SK-N-DZ (cell line): ENCODE results near the gene PPME1.
A peak's percentile ranks its signal among the peaks of the same experiment; 100 is the strongest.

Experiments used
- DNase-seq: peaks from one replicate; pipeline ENCODE4 v3.0.0-alpha.2; 2015; ENCODE audit warnings: low spot score
- small RNA-seq, 2 experiments: library from RNA; depleted of rRNA; stranded (forward); fragments of <200 nt; gene quantifications; one replicate each; pipeline ENCODE3, GENCODE V24; 2014

Gene PPME1

GRCh38 chr11:74279256-74279655 lies 108.2 kb downstream of the PPME1 start:
- no peak for DNase-seq

- no peak for DNase-seq
Observed at GRCh38 chr11:74280494-74280893, 109.4 kb downstream of the PPME1 start.

- DNase-seq, result no peak
Observed at GRCh38 chr11:74282421-74282820, 111.3 kb downstream of the PPME1 start.

- DNase-seq, result peak; percentile 36
Observed at GRCh38 chr11:74282914-74283371, 111.9 kb downstream of the PPME1 start.

- no peak for DNase-seq
Observed at GRCh38 chr11:74283580-74284180, 112.6 kb downstream of the PPME1 start.

- DNase-seq, result no peak
Observed at GRCh38 chr11:74284466-74284865, 113.4 kb downstream of the PPME1 start.

- no peak for DNase-seq
Observed at GRCh38 chr11:74288161-74288560, 117.1 kb downstream of the PPME1 start.

GRCh38 chr11:74288911-74289310 lies 117.8 kb downstream of the PPME1 start:
- no peak for DNase-seq

- no peak for DNase-seq
Observed at GRCh38 chr11:74297484-74297883, 126.4 kb downstream of the PPME1 start.

GRCh38 chr11:74299015-74299414 lies 127.9 kb downstream of the PPME1 start:
- no peak for DNase-seq

Small RNA genes within 50 kb of the gene (small RNA-seq; reads per million reads assigned to genes)
- gene AP002392.1 (0 reads per million in 2 experiments), gene RF00409 (0 reads per million in 2 experiments)
